CD8-positive, alpha-beta memory T cell (primary cell): ENCODE data around the gene MUC5B. TPM values are rescaled to one million over a fixed set of nuclear protein-coding genes. Genes with fewer than 3 reads are reported as not detected.

Source experiments
- CTCF ChIA-PET: fragments of 350-600 bp; sonication (Branson Sonifier 250); formaldehyde crosslinking; loops from one replicate; lab custom pipeline; 2021; ENCODE audit warnings: antibody characterized with exemption; lab: Charles Lee
- POLR2A ChIA-PET: fragments of 350-600 bp; sonication (Branson Sonifier 250); formaldehyde crosslinking; loops from one replicate; lab custom pipeline; 2021; ENCODE audit warnings: antibody characterized with exemption; lab: Charles Lee
- DNase-seq, 5 donors: peaks; one replicate each; pipeline versions ENCODE4 v3.0.0 to v3.0.0-alpha.2; 2020 to 2022; ENCODE audit warnings: mixed read lengths in 1 of 5
- H3K27ac ChIP-seq: one replicate; pipeline ENCODE4 v1.7.0; 2013; ENCODE audit warnings: low read depth, mild to moderate bottlenecking, low read length, moderate library complexity
- H3K27me3 ChIP-seq: 2 replicates; pipeline ENCODE4 v1.7.0; 2013; ENCODE audit warnings: low read length, mild to moderate bottlenecking; ENCODE audit not compliant: insufficient read depth, poor library complexity, severe bottlenecking
- H3K36me3 ChIP-seq: 2 replicates; pipeline ENCODE4 v1.7.0; 2013; ENCODE audit warnings: mild to moderate bottlenecking, low read length, moderate library complexity; ENCODE audit not compliant: insufficient read depth
- H3K4me1 ChIP-seq: 2 replicates; pipeline ENCODE4 v1.7.0; 2013; ENCODE audit warnings: mild to moderate bottlenecking, low read length, moderate library complexity; ENCODE audit not compliant: insufficient read depth
- H3K4me3 ChIP-seq: 2 replicates; pipeline ENCODE4 v1.7.0; 2013; ENCODE audit warnings: mild to moderate bottlenecking, low read length
- H3K9me3 ChIP-seq: 2 replicates; pipeline ENCODE4 v1.7.0; 2013; ENCODE audit warnings: mild to moderate bottlenecking, low read length
- H3K27ac Mint-ChIP-seq, 8 donors: one replicate each; pipeline ENCODE4 v1.8.0; 2020 to 2021; ENCODE audit warnings: mixed read lengths in 8 of 8, mild to moderate bottlenecking in 6 of 8, inconsistent platforms in 3 of 8, moderate library complexity in 3 of 8
- H3K27me3 Mint-ChIP-seq, 2 donors: one replicate each; pipeline ENCODE4 v1.8.0; 2020 to 2021; ENCODE audit warnings: mixed read lengths in 2 of 2, mild to moderate bottlenecking in 1 of 2, moderate library complexity in 1 of 2
- H3K36me3 Mint-ChIP-seq, 3 donors: one replicate each; pipeline ENCODE4 v1.8.0; 2020 to 2021; ENCODE audit warnings: mixed read lengths in 3 of 3, inconsistent platforms in 1 of 3, mild to moderate bottlenecking in 1 of 3
- H3K4me1 Mint-ChIP-seq, 3 donors: one replicate each; pipeline ENCODE4 v1.8.0; 2020 to 2021; ENCODE audit warnings: mixed read lengths in 3 of 3, inconsistent platforms in 1 of 3, mild to moderate bottlenecking in 1 of 3
- H3K4me3 Mint-ChIP-seq, 7 donors: one replicate each; pipeline ENCODE4 v1.8.0; 2020 to 2021; ENCODE audit warnings: mixed read lengths in 7 of 7, mild to moderate bottlenecking in 6 of 7, moderate library complexity in 4 of 7, inconsistent platforms in 2 of 7
- H3K9me3 Mint-ChIP-seq, 5 donors: one replicate each; pipeline ENCODE4 v1.8.0; 2020 to 2022; ENCODE audit warnings: mixed read lengths in 5 of 5, mild to moderate bottlenecking in 3 of 5, moderate library complexity in 2 of 5, inconsistent platforms in 1 of 5
- polyA plus RNA-seq: library from polyadenylated mRNA; unstranded; fragments of 300-500 nt; fragmentation: Illumina TruSeq; gene quantifications from one replicate; pipeline ENCODE4 v1.2.3, GENCODE V29; 2021
- total RNA-seq, 2 experiments: library from RNA; stranded (reverse); gene quantifications; one replicate each; pipeline ENCODE4 v1.2.3, GENCODE V29; 2021

Gene MUC5B
- total and polyA plus RNA-seq, 3 experiments from 2014 or later, result not detected

- POLR2A ChIA-PET, result no interaction called here
- H3K27me3 Mint-ChIP-seq, result peaks cover 0 to 2% of the 10 kb centered on the region in 2 donors
- Histone ChIP-seq H3K4me3 (no peak overlapping the region), H3K27me3 (no peaks in the 10 kb centered on the region), H3K36me3 (no peaks in the 10 kb centered on the region), H3K27ac (no peak overlapping the region), H3K9me3 (no peaks in the 10 kb centered on the region), H3K4me1 (no peaks in the 10 kb centered on the region)
- CTCF ChIA-PET, result interaction anchor here (1.7 kb wide), 1 partner anchor 375 kb away, joined by 4 read pairs; no protein-coding TSS in a partner anchor
- H3K27ac Mint-ChIP-seq, result no peak overlapping the region
- DNase-seq, result peak in 1 of 5 donors; percentile 34
- H3K9me3 Mint-ChIP-seq, result no peaks in the 10 kb centered on the region
- no peaks in the 10 kb centered on the region for H3K4me1 Mint-ChIP-seq
- H3K36me3 Mint-ChIP-seq, result no peaks in the 10 kb centered on the region
- no peak overlapping the region for H3K4me3 Mint-ChIP-seq
Measured at GRCh38 chr11:1199751-1200610, 22.9 kb upstream of the MUC5B start.

- H3K36me3 ChIP-seq, result no peaks in the 10 kb centered on the region
- H3K4me3 ChIP-seq, result no peak overlapping the region
- Mint-ChIP-seq H3K9me3 (no peaks in the 10 kb centered on the region), H3K4me1 (no peaks in the 10 kb centered on the region), H3K27ac (no peak overlapping the region), H3K4me3 (no peak overlapping the region), H3K27me3 (peaks cover 0 to 2% of the 10 kb centered on the region in 2 donors), H3K36me3 (no peaks in the 10 kb centered on the region)
- no peaks in the 10 kb centered on the region for H3K9me3 ChIP-seq
- CTCF ChIA-PET, result interaction anchor here (1.7 kb wide), 1 partner anchor 375 kb away, joined by 4 read pairs; no protein-coding TSS in a partner anchor
- H3K27me3 ChIP-seq, result no peaks in the 10 kb centered on the region
- DNase-seq, result no peak
- POLR2A ChIA-PET, result no interaction called here
- H3K27ac ChIP-seq, result no peak overlapping the region
- H3K4me1 ChIP-seq, result no peaks in the 10 kb centered on the region
Measured at GRCh38 chr11:1200611-1201191, 22.2 kb upstream of the MUC5B start.

GRCh38 chr11:1201395-1202153, 21.3 kb upstream of the MUC5B start:
- ChIA-PET POLR2A (no interaction called here), CTCF (interaction anchor here (1.7 to 2.5 kb wide), 3 partner anchors 314 to 374 kb away, joined by 4 to 22 read pairs (median 9); no protein-coding TSS in a partner anchor)
- H3K27me3 Mint-ChIP-seq, result no peaks in the 10 kb centered on the region
- Histone ChIP-seq H3K4me3 (no peak overlapping the region), H3K27me3 (no peaks in the 10 kb centered on the region), H3K9me3 (no peaks in the 10 kb centered on the region), H3K36me3 (no peaks in the 10 kb centered on the region), H3K27ac (no peak overlapping the region), H3K4me1 (no peaks in the 10 kb centered on the region)
- no peak overlapping the region for H3K4me3 Mint-ChIP-seq
- H3K27ac Mint-ChIP-seq, result no peak overlapping the region
- no peaks in the 10 kb centered on the region for H3K36me3 Mint-ChIP-seq
- H3K4me1 Mint-ChIP-seq, result no peaks in the 10 kb centered on the region
- no peaks in the 10 kb centered on the region for H3K9me3 Mint-ChIP-seq
- DNase-seq, result no peak

GRCh38 chr11:1202154-1202775, 20.6 kb upstream of the MUC5B start:
- no peak overlapping the region for H3K27ac Mint-ChIP-seq
- H3K36me3 Mint-ChIP-seq, result no peaks in the 10 kb centered on the region
- H3K27me3 Mint-ChIP-seq, result no peaks in the 10 kb centered on the region
- no peak overlapping the region for H3K4me3 Mint-ChIP-seq
- peak in 1 of 5 donors; percentile 46 for DNase-seq
- no peaks in the 10 kb centered on the region for H3K36me3 ChIP-seq
- ChIA-PET POLR2A (no interaction called here), CTCF (interaction anchor here (1.0 to 2.5 kb wide), 3 partner anchors 187 to 372 kb away, joined by 3 to 22 read pairs (median 9); partner anchors contain the start of gene BRSK2)
- H3K27ac ChIP-seq, result no peak overlapping the region
- H3K27me3 ChIP-seq, result no peaks in the 10 kb centered on the region
- no peaks in the 10 kb centered on the region for H3K4me1 ChIP-seq
- H3K4me3 ChIP-seq, result no peak overlapping the region
- H3K4me1 Mint-ChIP-seq, result no peaks in the 10 kb centered on the region
- H3K9me3 ChIP-seq, result no peaks in the 10 kb centered on the region
- H3K9me3 Mint-ChIP-seq, result no peaks in the 10 kb centered on the region

GRCh38 chr11:1202776-1203504, 19.9 kb upstream of the MUC5B start:
- H3K27me3 Mint-ChIP-seq, result no peaks in the 10 kb centered on the region
- Histone ChIP-seq H3K27me3 (no peaks in the 10 kb centered on the region), H3K36me3 (no peaks in the 10 kb centered on the region), H3K4me1 (no peaks in the 10 kb centered on the region), H3K4me3 (no peak overlapping the region), H3K27ac (no peak overlapping the region), H3K9me3 (no peaks in the 10 kb centered on the region)
- no peaks in the 10 kb centered on the region for H3K4me1 Mint-ChIP-seq
- no peaks in the 10 kb centered on the region for H3K36me3 Mint-ChIP-seq
- no peak overlapping the region for H3K27ac Mint-ChIP-seq
- ChIA-PET CTCF (interaction anchor here (1.0 to 2.5 kb wide), 3 partner anchors 187 to 371 kb away, joined by 3 to 22 read pairs (median 9); partner anchors contain the start of gene BRSK2), POLR2A (no interaction called here)
- DNase-seq, result peak; percentile 37 to 68 (median 42)
- no peaks in the 10 kb centered on the region for H3K9me3 Mint-ChIP-seq
- H3K4me3 Mint-ChIP-seq, result no peak overlapping the region

- no peaks in the 10 kb centered on the region for H3K9me3 ChIP-seq
- H3K27ac ChIP-seq, result no peak overlapping the region
- Mint-ChIP-seq H3K4me3 (no peak overlapping the region), H3K27ac (no peak overlapping the region), H3K4me1 (no peaks in the 10 kb centered on the region), H3K9me3 (no peaks in the 10 kb centered on the region), H3K36me3 (no peaks in the 10 kb centered on the region), H3K27me3 (no peaks in the 10 kb centered on the region)
- CTCF ChIA-PET, result interaction anchor here (1.9 to 2.5 kb wide), 2 partner anchors 312 to 370 kb away, joined by 9 to 22 read pairs; no protein-coding TSS in a partner anchor
- H3K36me3 ChIP-seq, result no peaks in the 10 kb centered on the region
- peak in 1 of 5 donors; percentile 43 for DNase-seq
- H3K27me3 ChIP-seq, result no peaks in the 10 kb centered on the region
- no peaks in the 10 kb centered on the region for H3K4me1 ChIP-seq
- no peak overlapping the region for H3K4me3 ChIP-seq
- POLR2A ChIA-PET, result no interaction called here
Measured at GRCh38 chr11:1203505-1204271, 19.2 kb upstream of the MUC5B start.
